Coronary artery (tissue), 2 donors: ENCODE data around the gene SEC14L1.

ENCODE experiments used
- DNase-seq: peaks from one replicate; pipeline ENCODE4 v3.0.0-alpha.2; 2017; ENCODE audit warnings: low spot score
- H3K27ac ChIP-seq, 2 donors: fragments of 200-600 bp; sonication (generic); one replicate each; pipeline ENCODE4 v1.5.1; 2016 to 2019
- H3K4me3 ChIP-seq: fragments of 200-600 bp; sonication (generic); 2 replicates; pipeline ENCODE4 v1.5.1; 2016; ENCODE audit warnings: mild to moderate bottlenecking, moderate library complexity
- TF ChIP-seq, protein P1 (sequence below): fragments of 200-600 bp; sonication (generic); IDR thresholded peaks from one replicate; pipeline ENCODE4 v1.5.1; 2019; ENCODE audit warnings: antibody characterized with exemption

SEC14L1 gene

DNA sequence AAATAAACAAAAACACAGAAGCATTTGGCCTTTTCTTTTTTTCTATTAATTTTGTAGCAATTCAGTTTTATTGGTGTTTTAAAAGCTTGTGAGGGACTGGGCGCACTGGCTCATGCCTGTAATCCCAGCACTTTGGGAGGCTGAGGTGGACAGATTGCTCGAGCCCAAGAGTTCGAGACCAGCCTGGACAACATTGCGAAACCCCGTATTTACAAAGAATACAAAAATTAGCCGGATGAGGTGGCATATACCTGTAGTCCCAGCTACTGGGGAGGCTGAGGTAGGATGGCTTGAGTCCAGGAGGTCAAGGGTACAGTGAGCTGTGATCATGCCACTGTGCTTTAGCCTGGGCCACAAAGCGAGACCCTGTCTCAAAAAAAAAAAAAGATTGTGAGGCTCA is 53.4 kb downstream of the SEC14L1 start:
- Histone ChIP-seq H3K4me3 (no peak overlapping the region), H3K27ac (no peak overlapping the region)
- TF ChIP-seq, protein P1, sequence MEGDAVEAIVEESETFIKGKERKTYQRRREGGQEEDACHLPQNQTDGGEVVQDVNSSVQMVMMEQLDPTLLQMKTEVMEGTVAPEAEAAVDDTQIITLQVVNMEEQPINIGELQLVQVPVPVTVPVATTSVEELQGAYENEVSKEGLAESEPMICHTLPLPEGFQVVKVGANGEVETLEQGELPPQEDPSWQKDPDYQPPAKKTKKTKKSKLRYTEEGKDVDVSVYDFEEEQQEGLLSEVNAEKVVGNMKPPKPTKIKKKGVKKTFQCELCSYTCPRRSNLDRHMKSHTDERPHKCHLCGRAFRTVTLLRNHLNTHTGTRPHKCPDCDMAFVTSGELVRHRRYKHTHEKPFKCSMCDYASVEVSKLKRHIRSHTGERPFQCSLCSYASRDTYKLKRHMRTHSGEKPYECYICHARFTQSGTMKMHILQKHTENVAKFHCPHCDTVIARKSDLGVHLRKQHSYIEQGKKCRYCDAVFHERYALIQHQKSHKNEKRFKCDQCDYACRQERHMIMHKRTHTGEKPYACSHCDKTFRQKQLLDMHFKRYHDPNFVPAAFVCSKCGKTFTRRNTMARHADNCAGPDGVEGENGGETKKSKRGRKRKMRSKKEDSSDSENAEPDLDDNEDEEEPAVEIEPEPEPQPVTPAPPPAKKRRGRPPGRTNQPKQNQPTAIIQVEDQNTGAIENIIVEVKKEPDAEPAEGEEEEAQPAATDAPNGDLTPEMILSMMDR: no peak
- no peak for DNase-seq

DNA sequence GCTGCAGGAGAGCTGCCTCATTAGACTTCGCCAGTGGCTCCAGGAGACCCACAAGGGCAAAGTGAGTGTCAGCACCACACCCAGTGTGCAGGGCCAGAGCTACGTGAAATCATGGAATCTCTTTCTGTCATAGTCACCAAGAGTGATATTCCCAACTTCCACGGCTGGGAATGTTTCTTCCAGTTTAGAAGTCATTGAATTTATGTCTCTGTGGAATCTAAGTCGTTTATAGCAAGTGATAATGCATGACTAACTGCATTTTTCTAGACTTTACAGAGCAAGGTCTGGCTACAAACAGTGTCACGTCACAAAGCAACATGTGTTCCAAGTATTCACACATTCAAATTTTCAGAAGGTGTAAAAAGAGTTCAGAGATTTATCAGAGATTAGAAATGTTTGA is 55.5 kb downstream of the SEC14L1 start:
- Histone ChIP-seq H3K27ac (no peak overlapping the region), H3K4me3 (no peak overlapping the region)
- DNase-seq: no peak
- TF ChIP-seq, protein P1: no peak

DNA sequence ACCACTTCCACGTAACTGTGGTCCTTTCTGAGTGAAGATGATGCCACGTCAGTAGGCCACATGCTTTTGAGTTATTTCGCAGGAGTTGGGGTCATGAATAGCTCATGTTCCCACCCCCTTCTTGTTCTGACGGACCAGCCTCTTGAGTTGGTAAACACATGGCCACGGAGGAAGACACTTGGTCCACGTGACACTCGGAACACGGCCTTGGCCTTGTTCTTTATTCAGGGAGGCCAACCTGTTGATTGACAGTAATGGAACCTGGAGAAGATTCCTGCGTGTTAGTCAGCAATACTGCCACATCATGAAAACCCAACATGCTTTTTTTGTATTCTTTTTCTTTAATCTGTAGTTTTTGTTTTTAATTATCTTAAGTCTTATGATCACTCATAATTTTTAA is 56.3 kb downstream of the SEC14L1 start:
- H3K27ac ChIP-seq: no peak overlapping the region

DNA sequence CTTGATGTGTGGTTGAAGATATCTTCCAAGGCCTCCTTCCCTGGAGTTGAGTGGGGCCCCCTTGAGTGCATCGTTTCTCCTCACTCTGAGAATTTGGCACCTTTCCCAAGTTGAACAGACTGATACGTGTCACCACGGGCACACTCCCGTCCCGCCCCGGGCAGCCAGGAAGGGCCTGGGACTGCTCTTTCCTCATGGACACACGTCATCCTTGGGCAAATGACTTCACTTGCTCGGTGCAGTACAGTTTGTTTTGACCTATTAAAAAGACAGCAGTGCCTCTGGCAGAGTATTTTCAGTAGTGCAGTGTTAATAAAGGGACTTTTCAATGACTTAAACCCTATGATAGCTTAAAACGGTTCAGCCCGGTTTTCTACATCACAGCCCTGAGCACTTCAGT is 59.9 kb downstream of the SEC14L1 start:
- no peak for DNase-seq
- no peak overlapping the region for H3K27ac ChIP-seq
- no peak overlapping the region for H3K4me3 ChIP-seq
- TF ChIP-seq, protein P1: no peak

More for the DNA sequence above, 56.3 kb downstream of the SEC14L1 start:
- no peak overlapping the region for H3K4me3 ChIP-seq
- TF ChIP-seq, protein P1: no peak
- DNase-seq: no peak

DNA sequence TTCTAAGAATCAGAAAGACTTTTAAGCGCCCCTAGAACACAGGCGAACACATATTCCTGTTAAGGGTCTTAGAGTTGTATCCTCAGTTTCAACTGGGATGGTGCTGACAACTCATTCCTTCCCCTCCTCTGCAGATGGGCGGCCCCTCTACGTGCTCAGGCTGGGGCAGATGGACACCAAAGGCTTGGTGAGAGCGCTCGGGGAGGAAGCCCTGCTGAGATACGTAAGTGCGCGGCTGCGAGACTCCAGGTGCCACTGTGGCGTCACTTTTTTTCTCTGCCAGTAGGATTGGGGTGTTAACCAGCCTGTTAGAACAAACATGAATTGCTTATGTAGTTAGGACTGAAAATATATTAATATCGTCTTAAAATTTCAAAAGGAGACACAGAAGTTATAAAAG is 62.7 kb downstream of the SEC14L1 start:
- H3K4me3 ChIP-seq: no peak overlapping the region
- TF ChIP-seq, protein P1: no peak
- no peak for DNase-seq
- H3K27ac ChIP-seq: no peak overlapping the region

DNA sequence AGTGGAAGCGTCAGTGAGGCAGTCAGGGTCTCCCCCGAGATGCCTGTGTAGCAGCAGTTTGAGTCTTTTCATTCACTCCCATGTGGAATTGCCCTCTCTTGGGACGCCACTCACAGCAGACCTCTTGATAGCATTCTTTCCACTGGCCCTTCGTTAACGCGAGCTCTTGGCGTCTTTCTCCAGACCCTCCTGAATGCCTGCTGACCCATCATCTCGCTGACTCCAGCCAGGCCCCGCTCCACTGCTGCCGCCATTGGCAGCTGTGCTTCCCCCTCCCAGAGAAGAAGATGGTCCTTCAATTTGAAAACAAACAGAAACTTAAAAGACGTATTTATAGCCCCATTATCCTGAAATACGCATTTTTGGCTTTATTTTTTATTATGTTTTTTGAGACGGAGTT is 63.1 kb downstream of the SEC14L1 start:
- DNase-seq: no peak
- H3K4me3 ChIP-seq: no peak overlapping the region
- TF ChIP-seq, protein P1: no peak
- H3K27ac ChIP-seq: no peak overlapping the region

DNA sequence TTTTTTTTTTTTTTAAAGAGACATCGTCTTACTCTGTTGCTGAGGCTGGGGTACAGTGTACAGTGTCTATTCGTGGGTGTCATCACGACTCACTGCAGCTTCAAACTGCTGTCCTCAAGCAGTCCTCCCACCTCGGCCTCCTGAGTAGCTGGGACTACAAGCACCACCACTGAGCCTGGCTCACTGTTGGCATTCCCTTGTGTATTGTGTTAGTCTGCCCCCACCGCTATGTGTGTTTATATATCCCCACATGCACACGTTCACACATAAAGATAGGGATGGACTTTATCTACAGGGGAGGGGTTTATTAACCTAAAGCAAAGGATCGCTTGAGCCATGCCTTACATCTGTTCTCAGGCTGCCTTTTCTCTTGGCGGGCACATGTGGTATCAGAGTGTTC is 63.8 kb downstream of the SEC14L1 start:
- H3K27ac ChIP-seq: no peak overlapping the region
- no peak for DNase-seq
- H3K4me3 ChIP-seq: no peak overlapping the region
- TF ChIP-seq, protein P1: no peak
